Endothelial cell of umbilical vein (primary cell): Measurements from ENCODE around the gene SUPT4H1. TPM values are rescaled to one million over a fixed set of nuclear protein-coding genes. Genes with fewer than 3 reads are reported as not detected.

Source experiments
- BruUV-seq: library from RNA; stranded (reverse); fragments of 400-500 nt; replicated peaks from 2 replicates; lab custom pipeline; 2021; lab: Mats Ljungman, UMichigan
- CTCF ChIA-PET: fragments of 300-600, 350-600 bp; sonication (Branson Sonifier 250); formaldehyde crosslinking; loops from one replicate; lab custom pipeline; 2021; ENCODE audit warnings: antibody characterized with exemption, inconsistent platforms; lab: Charles Lee
- POLR2A ChIA-PET: fragments of 300-600, 350-600 bp; sonication (Branson Sonifier 250); formaldehyde crosslinking; loops from one replicate; lab custom pipeline; 2021; ENCODE audit warnings: antibody characterized with exemption, inconsistent platforms; lab: Charles Lee
- DNase-seq: peaks from one replicate; pipeline ENCODE4 v3.0.0-alpha.2; 2011; ENCODE audit warnings: low read depth, low spot score
- FAIRE-seq: peaks from 2 replicates; lab custom pipeline; 2011; peaks lifted over from hg19 to GRCh38; lab: Jason Lieb, UNC
- H2AFZ ChIP-seq: 2 replicates; pipeline ENCODE4 v1.6.0; 2012; ENCODE audit warnings: low read depth, low read length, control low read depth, inconsistent platforms
- H3K27ac ChIP-seq: 2 replicates; pipeline ENCODE4 v1.5.1; 2011; ENCODE audit warnings: low read depth, mild to moderate bottlenecking, control low read depth, low read length, moderate library complexity; ENCODE audit not compliant: insufficient read depth
- H3K27me3 ChIP-seq, 2 experiments: 2 replicates each; pipeline versions ENCODE4 v1.6.0 to v1.6.1; 2011; ENCODE audit warnings: low read length in 2 of 2, mixed read lengths in 1 of 2; ENCODE audit not compliant: control insufficient read depth in 2 of 2, insufficient read depth in 2 of 2
- H3K36me3 ChIP-seq, 2 experiments: 2 replicates in 1 of 2; 3 replicates in 1 of 2; pipeline ENCODE4 v1.5.1; 2011; ENCODE audit warnings: low read length in 2 of 2, mild to moderate bottlenecking in 1 of 2, moderate library complexity in 1 of 2; ENCODE audit not compliant: control insufficient read depth in 2 of 2, insufficient read depth in 2 of 2; ENCODE audit errors: extremely low read depth in 1 of 2
- H3K4me1 ChIP-seq: 3 replicates; pipeline ENCODE4 v1.5.1; 2011; ENCODE audit warnings: mild to moderate bottlenecking, low read length; ENCODE audit not compliant: control insufficient read depth, insufficient read depth; ENCODE audit errors: extremely low read depth
- H3K4me2 ChIP-seq: 2 replicates; pipeline ENCODE4 v1.6.1; 2011; ENCODE audit warnings: low read length, control low read depth, mixed read lengths; ENCODE audit not compliant: insufficient read depth
- H3K4me3 ChIP-seq, 3 experiments: fragments of 200-600 bp in 1 of 3; sonication (generic), shearing (Covaris generic) in 1 of 3; replicated peaks in 1 of 3; 2 replicates each; pipeline ENCODE4 v1.5.1; 2011 to 2016; ENCODE audit warnings: control low read depth in 3 of 3, low read length in 3 of 3, mild to moderate bottlenecking in 2 of 3, inconsistent platforms in 1 of 3, low read depth in 1 of 3, moderate library complexity in 1 of 3; ENCODE audit not compliant: insufficient read depth in 1 of 3
- H3K79me2 ChIP-seq: 2 replicates; pipeline ENCODE4 v1.6.0; 2012; ENCODE audit warnings: low read length, inconsistent platforms; ENCODE audit not compliant: control insufficient read depth, insufficient read depth
- H3K9ac ChIP-seq: replicated peaks from 2 replicates; pipeline ENCODE3; 2011; ENCODE audit warnings: low read length, control low read depth; ENCODE audit not compliant: insufficient read depth; ENCODE audit errors: extremely low read depth
- H3K9me1 ChIP-seq: replicated peaks from 3 replicates; pipeline ENCODE4 v1.6.0; 2011; ENCODE audit warnings: mild to moderate bottlenecking, low read length; ENCODE audit not compliant: control insufficient read depth, insufficient read depth; ENCODE audit errors: extremely low read depth
- H3K9me3 ChIP-seq: replicated peaks from 2 replicates; pipeline ENCODE4 v1.5.1; 2012; ENCODE audit warnings: low read length, inconsistent platforms; ENCODE audit not compliant: control insufficient read depth, insufficient read depth
- H4K20me1 ChIP-seq: replicated peaks from 2 replicates; pipeline ENCODE3; 2011; ENCODE audit warnings: mild to moderate bottlenecking, low read length; ENCODE audit not compliant: control insufficient read depth, insufficient read depth; ENCODE audit errors: extremely low read depth
- CTCF ChIP-seq, 2 donors: IDR thresholded peaks; 1 replicate in 1 of 2; 2 replicates in 1 of 2; pipeline ENCODE4 v1.5.1; 2011; ENCODE audit warnings: low read length in 2 of 2, mild to moderate bottlenecking in 2 of 2, moderate library complexity in 2 of 2, control low read depth in 1 of 2, inconsistent platforms in 1 of 2, low read depth in 1 of 2; ENCODE audit not compliant: insufficient read depth in 1 of 2; ENCODE audit errors: extremely low read depth in 1 of 2
- EZH2 ChIP-seq: IDR thresholded peaks from 2 replicates; pipeline ENCODE4 v1.6.1; 2012; ENCODE audit warnings: borderline replicate concordance, low read depth, mild to moderate bottlenecking, moderate library complexity, low read length, inconsistent platforms; ENCODE audit not compliant: severe bottlenecking
- FOS ChIP-seq: IDR thresholded peaks from 2 replicates; pipeline ENCODE4 v1.6.1; 2011; ENCODE audit warnings: mild to moderate bottlenecking, low read length, moderate library complexity, borderline replicate concordance; ENCODE audit not compliant: insufficient read depth
- GATA2 ChIP-seq: IDR thresholded peaks from 2 replicates; pipeline ENCODE4 v1.7.0; 2011; ENCODE audit warnings: low read depth, mild to moderate bottlenecking, moderate library complexity, mixed read lengths, low read length; ENCODE audit not compliant: insufficient read length, insufficient read depth
- JUN ChIP-seq: IDR thresholded peaks from 2 replicates; pipeline ENCODE4 v1.6.1; 2011; ENCODE audit warnings: borderline replicate concordance, low read depth; ENCODE audit not compliant: insufficient read length, insufficient read depth
- MAX ChIP-seq: IDR thresholded peaks from 2 replicates; pipeline ENCODE4 v1.6.1; 2011; ENCODE audit not compliant: insufficient read depth, insufficient read length
- MYC ChIP-seq: IDR thresholded peaks from one replicate; pipeline ENCODE4 v1.6.1; 2011; ENCODE audit warnings: mild to moderate bottlenecking, low read depth, low read length
- POLR2A ChIP-seq: IDR thresholded peaks from 2 replicates; pipeline ENCODE4 v1.6.1; 2012; ENCODE audit warnings: low read depth, mild to moderate bottlenecking, control low read depth, low read length
- POLR2AphosphoS5 ChIP-seq: IDR thresholded peaks from 2 replicates; pipeline ENCODE4 v1.6.1; 2012; ENCODE audit warnings: low read depth, mild to moderate bottlenecking, control low read depth, low read length, moderate library complexity; ENCODE audit not compliant: insufficient read depth
- dilution Hi-C: fragments of 300-500 bp; cut with MboI; formaldehyde crosslinking; loops from one replicate; pipeline ENCODE4 v1.15.0; 2019; ENCODE audit warnings: low sequenced_read_pairs; ENCODE audit not compliant: extremely low pct_ligation_motif_present
- intact Hi-C: fragments of 100-400 bp; cut with micrococcal nuclease; formaldehyde crosslinking; loops from one replicate; pipeline ENCODE4 v1.10.0; 2022
- polyA plus RNA-seq, 4 experiments: library from polyadenylated mRNA; depleted of rRNA in 3 of 4; stranded (reverse) in 3 of 4; unstranded in 1 of 4; fragments of >200 nt; gene quantifications; 2 replicates each; pipeline versions ENCODE4 v1.2.1 to v1.2.3, GENCODE V29; 2011 to 2012; ENCODE audit warnings: missing spikeins in 1 of 4
- total RNA-seq: library from RNA; stranded (reverse); gene quantifications from 2 replicates; pipeline ENCODE4 v1.2.3, GENCODE V29; 2021

Gene SUPT4H1
- total and polyA plus RNA-seq, 2 donors (not counting 3 experiments of a cell fraction or from before 2014, with no cell fraction given) = 77.5 to 154 TPM

DNA sequence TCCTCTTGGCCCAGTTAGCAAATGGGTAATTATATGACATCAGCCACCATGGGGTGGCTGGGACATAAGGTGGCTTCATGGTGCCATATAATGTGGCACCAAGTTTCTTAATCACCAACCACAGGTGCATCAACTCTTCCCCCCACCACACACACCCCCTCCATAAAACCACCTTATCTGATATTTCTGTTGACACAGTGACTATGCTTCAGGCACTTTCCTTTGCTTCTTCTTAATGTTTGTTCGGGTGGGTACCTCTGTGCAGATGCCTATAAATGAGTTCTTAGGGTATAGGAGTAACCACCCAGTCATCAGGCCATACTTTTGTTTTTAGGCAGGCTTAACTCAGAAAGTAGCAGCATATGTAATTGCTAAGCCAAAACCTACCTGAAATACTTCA, 35.8 kb upstream of the SUPT4H1 start:
- ChIA-PET CTCF (interaction anchor here (0.6 kb wide), 1 partner anchor 9 kb away, joined by 3 read pairs; no protein-coding TSS in a partner anchor), POLR2A (no interaction called here)
- no peaks in the 10 kb centered on the region for H3K9me1 ChIP-seq
- no peak overlapping the region for H2AFZ ChIP-seq
- no peaks in the 10 kb centered on the region for H4K20me1 ChIP-seq
- no peaks in the 10 kb centered on the region for H3K79me2 ChIP-seq
- peaks cover 7% of the 10 kb centered on the region for H3K4me1 ChIP-seq
- dilution Hi-C loops = no loop called here
- TF ChIP-seq JUN = no peak
- H3K4me3 ChIP-seq = no peak overlapping the region
- H3K4me2 ChIP-seq = no peak overlapping the region
- no peak for FAIRE-seq
- BruUV-seq = no TSS peak
- no peak overlapping the region for H3K9ac ChIP-seq
- H3K9me3 ChIP-seq = no peaks in the 10 kb centered on the region
- H3K27me3 ChIP-seq = peaks cover 13 to 37% of the 10 kb centered on the region in 2 experiments
- no peak overlapping the region for H3K27ac ChIP-seq
- H3K36me3 ChIP-seq = no peaks in the 10 kb centered on the region
- DNase-seq = no peak
- intact Hi-C loops = no loop called here

- ChIA-PET POLR2A (no interaction called here), CTCF (no interaction called here)
- DNase-seq (no peak), FAIRE-seq (no peak)
- Histone ChIP-seq H3K4me2 (no peak overlapping the region), H3K4me1 (peaks cover 6% of the 10 kb centered on the region), H4K20me1 (no peaks in the 10 kb centered on the region), H3K36me3 (no peaks in the 10 kb centered on the region), H3K27ac (no peak overlapping the region), H3K9ac (no peak overlapping the region), H3K79me2 (no peaks in the 10 kb centered on the region), H3K27me3 (peaks cover 13 to 31% of the 10 kb centered on the region in 2 experiments), H3K9me3 (no peaks in the 10 kb centered on the region), H2AFZ (no peak overlapping the region), H3K9me1 (no peaks in the 10 kb centered on the region), H3K4me3 (no peak overlapping the region)
- TF ChIP-seq EZH2 (no peak), FOS (no peak), MYC (no peak), POLR2AphosphoS5 (no peak), MAX (no peak), GATA2 (no peak), JUN (no peak), POLR2A (no peak), CTCF (IDR thresholded peaks at IDR 0.05; ENCODE audit: extremely low read depth in 1 of 2, insufficient read depth in 1 of 2, low read depth in 1 of 2, low read length in 2 of 2) (no peak)
- BruUV-seq = no TSS peak
- dilution Hi-C loops (no loop called here), intact Hi-C loops (no loop called here)
Measured at GRCh38 chr17:58386708-58387107, 34.7 kb upstream of the SUPT4H1 start.
